Calu3 (cell line): ENCODE measurements around the gene CIDEA. TPM values are rescaled to one million over a fixed set of nuclear protein-coding genes. Genes with fewer than 3 reads are reported as not detected.

Experiments used
- BruUV-seq: library from RNA; stranded (reverse); fragments of 400-500 nt; replicated peaks from 2 replicates; lab custom pipeline; 2021; lab: Mats Ljungman, UMichigan
- CTCF ChIA-PET: fragments of 300-600 bp; sonication (Branson Sonifier 250); formaldehyde crosslinking; loops from one replicate; lab custom pipeline; 2022; ENCODE audit warnings: antibody characterized with exemption; lab: Charles Lee
- DNase-seq: peaks from one replicate; pipeline ENCODE4 v3.0.0; 2022
- H3K27ac Mint-ChIP-seq: one replicate; pipeline ENCODE4 v1.8.0; 2022; ENCODE audit warnings: mixed read lengths; ENCODE audit not compliant: unreplicated experiment
- H3K27me3 Mint-ChIP-seq: one replicate; pipeline ENCODE4 v1.8.0; 2022; ENCODE audit warnings: mixed read lengths; ENCODE audit not compliant: unreplicated experiment
- H3K36me3 Mint-ChIP-seq: one replicate; pipeline ENCODE4 v1.8.0; 2022; ENCODE audit warnings: mild to moderate bottlenecking, moderate library complexity, mixed read lengths; ENCODE audit not compliant: insufficient read depth, unreplicated experiment
- H3K4me1 Mint-ChIP-seq: one replicate; pipeline ENCODE4 v1.8.0; 2022; ENCODE audit warnings: mild to moderate bottlenecking, low read depth, mixed read lengths; ENCODE audit not compliant: unreplicated experiment
- H3K4me3 Mint-ChIP-seq: one replicate; pipeline ENCODE4 v1.8.0; 2022; ENCODE audit warnings: mild to moderate bottlenecking, low read depth, moderate library complexity, mixed read lengths; ENCODE audit not compliant: unreplicated experiment
- H3K9me3 Mint-ChIP-seq: one replicate; pipeline ENCODE4 v1.8.0; 2022; ENCODE audit warnings: low read depth, mixed read lengths; ENCODE audit not compliant: unreplicated experiment
- intact Hi-C: fragments of 100-400 bp; cut with micrococcal nuclease; formaldehyde crosslinking; loops from one replicate; pipeline ENCODE4 v1.10.0; 2022; ENCODE audit not compliant: unreplicated experiment
- total RNA-seq: library from RNA; stranded (reverse); gene quantifications from 2 replicates; pipeline ENCODE4 v1.2.3, GENCODE V29; 2022
- TF ChIP-seq, protein P1 (sequence below): fragments of 200-600 bp; IDR thresholded peaks from one replicate; pipeline ENCODE4 v1.8.0; 2022; ENCODE audit warnings: antibody characterized with exemption; ENCODE audit not compliant: unreplicated experiment

The CIDEA gene
- total RNA-seq, 1 experiment from 2014 or later: not detected

GRCh38 chr18:12313530-12314245 lies 59.5 kb downstream of the CIDEA start:
- Mint-ChIP-seq H3K36me3 (peaks cover 27% of the 10 kb centered on the region), H3K27ac (no peak overlapping the region), H3K4me1 (peaks cover 7% of the 10 kb centered on the region), H3K27me3 (no peaks in the 10 kb centered on the region), H3K9me3 (no peaks in the 10 kb centered on the region), H3K4me3 (no peak overlapping the region)
- intact Hi-C loops: no loop called here
- DNase-seq: no peak
- BruUV-seq: no TSS peak
- CTCF ChIA-PET: interaction anchor here (0.6 to 0.8 kb wide), 2 partner anchors 14 to 45 kb away, joined by 3 to 4 read pairs; no protein-coding TSS in a partner anchor
- TF ChIP-seq, protein P1, sequence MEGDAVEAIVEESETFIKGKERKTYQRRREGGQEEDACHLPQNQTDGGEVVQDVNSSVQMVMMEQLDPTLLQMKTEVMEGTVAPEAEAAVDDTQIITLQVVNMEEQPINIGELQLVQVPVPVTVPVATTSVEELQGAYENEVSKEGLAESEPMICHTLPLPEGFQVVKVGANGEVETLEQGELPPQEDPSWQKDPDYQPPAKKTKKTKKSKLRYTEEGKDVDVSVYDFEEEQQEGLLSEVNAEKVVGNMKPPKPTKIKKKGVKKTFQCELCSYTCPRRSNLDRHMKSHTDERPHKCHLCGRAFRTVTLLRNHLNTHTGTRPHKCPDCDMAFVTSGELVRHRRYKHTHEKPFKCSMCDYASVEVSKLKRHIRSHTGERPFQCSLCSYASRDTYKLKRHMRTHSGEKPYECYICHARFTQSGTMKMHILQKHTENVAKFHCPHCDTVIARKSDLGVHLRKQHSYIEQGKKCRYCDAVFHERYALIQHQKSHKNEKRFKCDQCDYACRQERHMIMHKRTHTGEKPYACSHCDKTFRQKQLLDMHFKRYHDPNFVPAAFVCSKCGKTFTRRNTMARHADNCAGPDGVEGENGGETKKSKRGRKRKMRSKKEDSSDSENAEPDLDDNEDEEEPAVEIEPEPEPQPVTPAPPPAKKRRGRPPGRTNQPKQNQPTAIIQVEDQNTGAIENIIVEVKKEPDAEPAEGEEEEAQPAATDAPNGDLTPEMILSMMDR: no peak

DNA sequence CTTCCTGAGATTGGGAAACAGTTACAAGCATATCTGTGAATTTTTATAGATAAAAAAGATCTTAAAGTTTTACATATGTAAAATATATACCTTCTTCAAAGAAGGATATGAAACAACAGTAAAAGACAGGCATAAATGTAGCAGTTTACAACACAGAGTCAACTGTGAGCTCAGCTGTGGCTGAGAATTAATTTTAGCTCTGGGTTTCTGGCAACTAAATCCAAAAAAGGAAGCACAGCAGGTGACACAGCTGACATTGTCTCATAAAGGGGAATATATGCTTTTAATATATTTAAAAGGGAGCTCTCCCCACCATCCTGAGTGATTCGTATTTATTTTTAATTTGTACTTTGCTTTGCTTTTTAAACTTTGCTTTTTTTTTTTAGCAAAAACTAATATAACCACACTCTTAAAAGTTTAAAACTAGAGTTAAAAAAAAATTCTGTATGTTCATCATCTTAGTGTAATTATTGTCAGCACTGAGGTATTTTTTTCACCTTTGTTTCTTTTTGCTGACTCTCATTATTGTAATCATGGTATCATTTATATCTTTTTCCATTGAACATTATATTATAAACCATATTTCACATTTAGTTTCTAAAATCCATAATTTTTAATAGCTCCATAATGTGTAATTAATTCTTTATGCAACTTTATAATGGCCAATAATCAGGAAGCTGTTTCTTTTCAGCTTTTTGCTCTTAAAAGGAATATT lies 60.6 kb downstream of the CIDEA start:
- TF ChIP-seq, protein P1: no peak
- BruUV-seq: no TSS peak
- DNase-seq: no peak
- H3K9me3 Mint-ChIP-seq: no peaks in the 10 kb centered on the region
- no peak overlapping the region for H3K4me3 Mint-ChIP-seq
- H3K36me3 Mint-ChIP-seq: peaks cover 16% of the 10 kb centered on the region
- no peaks in the 10 kb centered on the region for H3K27me3 Mint-ChIP-seq
- H3K4me1 Mint-ChIP-seq: peaks cover 2% of the 10 kb centered on the region
- no peak overlapping the region for H3K27ac Mint-ChIP-seq
- CTCF ChIA-PET: interaction anchor here (0.6 to 1.6 kb wide), 3 partner anchors 13 to 97 kb away, joined by 3 to 6 read pairs (median 3); no protein-coding TSS in a partner anchor
- intact Hi-C loops: no loop called here

DNA sequence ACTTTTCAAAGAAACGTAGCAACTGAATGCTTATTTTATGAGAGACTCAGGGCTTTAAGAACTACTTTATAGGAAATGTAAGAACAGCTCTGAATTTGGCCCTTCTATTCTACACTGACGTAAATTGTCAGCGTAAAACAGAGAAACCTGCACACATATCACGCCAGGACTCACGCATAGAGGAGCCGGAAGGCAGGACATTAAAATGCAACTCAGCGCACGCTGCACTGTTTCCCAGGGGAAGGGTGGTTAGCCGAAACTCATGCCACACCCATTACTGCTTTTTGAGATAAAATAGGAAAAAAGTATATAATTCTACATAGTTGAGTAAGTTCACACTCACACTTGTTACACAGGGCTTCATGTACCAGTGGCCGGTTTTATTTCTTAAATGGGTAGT lies 61.3 kb downstream of the CIDEA start:
- no peak for DNase-seq
- H3K4me3 Mint-ChIP-seq: no peak overlapping the region
- BruUV-seq: no TSS peak
- TF ChIP-seq, protein P1: no peak
- H3K27me3 Mint-ChIP-seq: no peaks in the 10 kb centered on the region
- CTCF ChIA-PET: interaction anchor here (0.5 to 1.6 kb wide), 2 partner anchors 13 to 77 kb away, joined by 3 to 6 read pairs; no protein-coding TSS in a partner anchor
- no peaks in the 10 kb centered on the region for H3K4me1 Mint-ChIP-seq
- intact Hi-C loops: no loop called here
- H3K27ac Mint-ChIP-seq: no peak overlapping the region
- peaks cover 10% of the 10 kb centered on the region for H3K36me3 Mint-ChIP-seq
- no peaks in the 10 kb centered on the region for H3K9me3 Mint-ChIP-seq

DNA sequence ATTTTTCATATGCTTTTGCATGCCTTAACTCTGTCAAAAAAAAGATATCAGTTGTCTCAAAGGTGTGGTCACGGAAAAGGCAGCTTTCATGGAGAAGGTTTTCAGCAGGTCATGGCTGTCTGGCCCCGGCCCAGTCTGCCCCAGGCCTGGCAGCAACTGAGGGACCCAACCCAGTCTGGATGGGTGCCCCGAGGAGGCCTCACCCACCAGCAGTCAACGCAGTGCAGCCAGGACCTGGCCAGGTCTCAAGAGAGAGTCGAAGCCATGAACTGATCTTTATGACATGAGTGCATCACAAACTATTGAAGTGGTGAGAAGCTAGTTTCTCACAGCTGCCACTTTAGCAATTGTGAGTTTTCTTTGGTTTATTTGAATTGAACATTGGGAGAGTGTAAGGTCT lies 61.8 kb downstream of the CIDEA start:
- Mint-ChIP-seq H3K4me1 (no peaks in the 10 kb centered on the region), H3K9me3 (no peaks in the 10 kb centered on the region), H3K4me3 (no peak overlapping the region), H3K27ac (no peak overlapping the region), H3K36me3 (peaks cover 7% of the 10 kb centered on the region), H3K27me3 (no peaks in the 10 kb centered on the region)
- intact Hi-C loops: no loop called here
- TF ChIP-seq, protein P1: no peak
- DNase-seq: no peak
- BruUV-seq: no TSS peak
- CTCF ChIA-PET: interaction anchor here (0.5 to 1.6 kb wide), 3 partner anchors 12 to 77 kb away, joined by 3 to 6 read pairs (median 3); no protein-coding TSS in a partner anchor
